ENCODE measurements around the gene WDR18.

WDR18 gene

GRCh38 chr19:939922-940321, 44.2 kb upstream of the WDR18 start:
- TF ChIP-seq CTCF (IDR thresholded peaks at IDR 0.05; ENCODE audit: insufficient read depth, missing control alignments): no peak
- DNase-seq (ENCODE audit: insufficient read length, low spot score) (no peak), FAIRE-seq (no peak)

- DNase-seq (ENCODE audit: insufficient read length, low spot score) (no peak), FAIRE-seq (no peak)
- no peak for TF ChIP-seq CTCF (IDR thresholded peaks at IDR 0.05; ENCODE audit: insufficient read depth, missing control alignments)
These were observed 43.4 kb upstream of the WDR18 start for GRCh38 chr19:940591-941291.

- FAIRE-seq: no peak
These were observed 42.6 kb upstream of the WDR18 start for GRCh38 chr19:941292-942132.

GRCh38 chr19:942133-942645, 42.0 kb upstream of the WDR18 start:
- TF ChIP-seq CTCF (IDR thresholded peaks at IDR 0.05; ENCODE audit: insufficient read depth, missing control alignments): no peak
- FAIRE-seq: no peak
- DNase-seq (ENCODE audit: insufficient read length, low spot score): no peak

More at GRCh38 chr19:941292-942132, 42.6 kb upstream of the WDR18 start:
- DNase-seq (ENCODE audit: insufficient read length, low spot score): no peak
- no peak for TF ChIP-seq CTCF (IDR thresholded peaks at IDR 0.05; ENCODE audit: insufficient read depth, missing control alignments)

- DNase-seq (ENCODE audit: insufficient read length, low spot score): no peak
- TF ChIP-seq CTCF (IDR thresholded peaks at IDR 0.05; ENCODE audit: insufficient read depth, missing control alignments): no peak
- FAIRE-seq: no peak
These were observed 40.5 kb upstream of the WDR18 start for GRCh38 chr19:943551-944170.

- no peak for DNase-seq (ENCODE audit: insufficient read length, low spot score)
- FAIRE-seq: no peak
- TF ChIP-seq CTCF (IDR thresholded peaks at IDR 0.05; ENCODE audit: insufficient read depth, missing control alignments): no peak
These were observed 40.0 kb upstream of the WDR18 start for GRCh38 chr19:944171-944567.
